Measurements from ENCODE around the gene SORCS2. TPM values are rescaled to one million over a fixed set of nuclear protein-coding genes. Genes with fewer than 3 reads are reported as not detected.

Gene SORCS2
- total RNA-seq, 1 experiment from 2014 or later, result not detected

GRCh38 chr4:7648544-7649395 is 456.4 kb downstream of the SORCS2 start:
- Mint-ChIP-seq H3K27me3 (ENCODE audit: insufficient read depth, unreplicated experiment) (no peaks in the 10 kb centered on the region), H3K4me3 (ENCODE audit: unreplicated experiment) (no peak overlapping the region), H3K9me3 (ENCODE audit: unreplicated experiment) (no peaks in the 10 kb centered on the region), H3K4me1 (ENCODE audit: insufficient read depth, unreplicated experiment) (peaks cover 39% of the 10 kb centered on the region), H3K27ac (ENCODE audit: low read depth, unreplicated experiment) (no peak overlapping the region), H3K36me3 (ENCODE audit: insufficient read depth, unreplicated experiment) (no peaks in the 10 kb centered on the region)
- CTCF ChIA-PET, result interaction anchor here (0.6 kb wide), 2 partner anchors 153 to 230 kb away, joined by 3 read pairs; no protein-coding TSS in a partner anchor
- BruUV-seq (replicated peaks), result no TSS peak
- TF ChIP-seq CTCF (IDR thresholded peaks at IDR 0.05; ENCODE audit: unreplicated experiment), result no peak
- POLR2A ChIA-PET, result interaction anchor here (0.5 kb wide), 1 partner anchor 92 kb away, joined by 5 read pairs; no protein-coding TSS in a partner anchor
- DNase-seq (ENCODE audit: unreplicated experiment), result peak; percentile 19
- intact Hi-C loops (cut with micrococcal nuclease), result no loop called here

- Mint-ChIP-seq H3K27me3 (ENCODE audit: insufficient read depth, unreplicated experiment) (no peaks in the 10 kb centered on the region), H3K27ac (ENCODE audit: low read depth, unreplicated experiment) (no peak overlapping the region), H3K4me1 (ENCODE audit: insufficient read depth, unreplicated experiment) (peaks cover 39% of the 10 kb centered on the region), H3K4me3 (ENCODE audit: unreplicated experiment) (no peak overlapping the region), H3K9me3 (ENCODE audit: unreplicated experiment) (no peaks in the 10 kb centered on the region), H3K36me3 (ENCODE audit: insufficient read depth, unreplicated experiment) (no peaks in the 10 kb centered on the region)
- ChIA-PET CTCF (interaction anchor here (0.6 kb wide), 1 partner anchor 153 kb away, joined by 3 read pairs; no protein-coding TSS in a partner anchor), POLR2A (no interaction called here)
- DNase-seq (ENCODE audit: unreplicated experiment), result no peak
- intact Hi-C loops (cut with micrococcal nuclease), result no loop called here
- no TSS peak for BruUV-seq (replicated peaks)
- no peak for TF ChIP-seq CTCF (IDR thresholded peaks at IDR 0.05; ENCODE audit: unreplicated experiment)
Observed at GRCh38 chr4:7649411-7649740, 457.0 kb downstream of the SORCS2 start.

DNA sequence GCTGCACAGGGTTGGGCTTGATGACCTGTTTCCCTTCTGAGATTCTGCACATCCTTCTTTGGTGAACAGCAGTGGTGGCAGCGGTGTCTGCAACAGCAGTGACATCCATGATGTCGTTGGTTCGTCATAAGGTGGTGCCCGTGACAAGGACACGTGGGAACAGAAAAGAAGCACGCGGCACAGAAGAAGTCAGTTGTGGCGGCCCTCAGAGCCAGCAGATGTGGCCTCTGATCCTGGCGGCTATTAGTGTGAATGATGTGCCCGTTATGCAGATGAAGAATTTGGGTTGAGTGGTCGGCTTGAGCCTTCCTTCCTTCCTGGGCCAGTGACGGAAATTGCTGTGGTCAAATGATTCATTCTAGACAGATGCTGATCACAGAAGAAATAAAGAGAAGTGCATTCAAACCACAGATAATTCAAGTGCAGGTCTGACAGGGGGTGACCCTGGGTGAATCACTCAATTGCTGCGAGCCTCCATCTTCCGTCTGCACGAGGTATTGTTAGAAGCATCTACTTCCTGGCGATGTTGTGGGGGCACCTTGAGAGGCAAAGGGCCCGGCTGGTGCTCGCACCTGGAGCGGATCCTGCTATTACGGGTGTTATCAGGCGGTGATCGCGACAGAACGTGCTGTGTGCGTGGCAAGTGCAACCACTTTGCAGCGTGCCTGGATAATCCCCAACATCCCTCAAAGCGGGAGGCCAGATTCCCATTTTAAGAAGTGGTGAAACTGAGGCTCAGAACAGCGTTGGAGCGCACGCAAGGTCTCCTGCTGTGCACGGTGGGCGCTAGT is 457.6 kb downstream of the SORCS2 start:
- POLR2A ChIA-PET, result no interaction called here
- Mint-ChIP-seq H3K4me1 (ENCODE audit: insufficient read depth, unreplicated experiment) (peaks cover 39% of the 10 kb centered on the region), H3K4me3 (ENCODE audit: unreplicated experiment) (no peak overlapping the region), H3K36me3 (ENCODE audit: insufficient read depth, unreplicated experiment) (no peaks in the 10 kb centered on the region), H3K9me3 (ENCODE audit: unreplicated experiment) (no peaks in the 10 kb centered on the region), H3K27ac (ENCODE audit: low read depth, unreplicated experiment) (no peak overlapping the region), H3K27me3 (ENCODE audit: insufficient read depth, unreplicated experiment) (no peaks in the 10 kb centered on the region)
- intact Hi-C loops (cut with micrococcal nuclease), result loop anchor here (2.0 kb wide), 1 partner anchor 187 kb away; no protein-coding TSS in a partner anchor
- BruUV-seq (replicated peaks), result no TSS peak
- CTCF ChIA-PET, result interaction anchor here (0.8 kb wide), 1 partner anchor 19 kb away, joined by 7 read pairs; no protein-coding TSS in a partner anchor
- DNase-seq (ENCODE audit: unreplicated experiment), result peak; percentile 71
- TF ChIP-seq CTCF (IDR thresholded peaks at IDR 0.05; ENCODE audit: unreplicated experiment), result no peak

Measured in MCF 10A (cell line).